HG02678 (cell line): ENCODE data around the gene ZNF398.

ENCODE experiments used
- ATAC-seq: cut with Tn5 transposase; IDR thresholded peaks from one replicate; pipeline ENCODE4 v1.9.1; 2021; ENCODE audit warnings: mild to moderate bottlenecking, moderate library complexity; ENCODE audit not compliant: unreplicated experiment

ZNF398 gene

DNA sequence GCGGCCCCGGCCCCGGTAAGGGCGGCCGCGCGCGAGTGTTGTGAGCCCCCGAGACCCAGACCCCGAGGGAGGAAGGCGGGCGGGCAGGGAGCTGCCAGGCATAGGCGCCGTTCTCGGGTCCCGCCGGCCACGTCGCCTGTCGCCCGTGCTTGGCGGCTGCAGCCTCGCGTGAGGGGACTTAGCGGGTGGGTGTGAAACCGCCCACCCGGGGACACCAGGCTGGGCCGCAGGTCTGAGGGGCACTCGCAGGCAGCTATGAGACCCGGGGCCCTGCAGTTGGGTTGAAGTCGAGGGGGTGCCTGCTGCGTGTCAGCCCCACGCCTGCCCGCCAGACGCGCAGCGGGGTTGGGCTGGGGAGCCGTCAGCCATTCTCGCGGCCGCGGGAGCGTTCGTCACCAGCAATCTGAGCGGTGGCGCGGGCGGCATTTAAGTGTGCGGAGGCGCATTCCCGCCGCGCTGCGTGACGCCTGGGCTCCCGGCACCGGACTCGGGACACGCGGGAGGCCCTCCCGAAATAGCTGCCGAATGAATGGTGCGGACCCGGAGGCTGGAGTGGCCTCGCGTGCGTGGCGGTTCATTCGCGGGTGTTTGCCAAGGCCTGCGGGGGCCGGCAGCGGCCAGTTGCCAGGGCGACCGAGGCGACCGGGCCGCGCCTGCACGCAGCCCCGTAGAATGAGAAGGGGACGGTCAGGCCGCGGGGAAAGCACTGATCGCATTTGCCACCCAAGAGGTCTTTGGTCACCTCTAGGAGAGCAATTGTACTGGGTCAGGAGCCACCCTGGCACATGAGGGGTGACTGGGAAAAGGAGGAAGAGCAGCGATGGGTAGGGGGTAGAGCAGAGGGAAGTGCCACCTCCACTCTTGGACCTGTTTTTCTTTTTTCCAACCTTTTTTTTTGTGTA lies 750 bp downstream of the ZNF398 start:
- ATAC-seq: peak; percentile 32

GRCh38 chr7:149150981-149151380 lies 3.7 kb downstream of the ZNF398 start:
- ATAC-seq: no peak

DNA sequence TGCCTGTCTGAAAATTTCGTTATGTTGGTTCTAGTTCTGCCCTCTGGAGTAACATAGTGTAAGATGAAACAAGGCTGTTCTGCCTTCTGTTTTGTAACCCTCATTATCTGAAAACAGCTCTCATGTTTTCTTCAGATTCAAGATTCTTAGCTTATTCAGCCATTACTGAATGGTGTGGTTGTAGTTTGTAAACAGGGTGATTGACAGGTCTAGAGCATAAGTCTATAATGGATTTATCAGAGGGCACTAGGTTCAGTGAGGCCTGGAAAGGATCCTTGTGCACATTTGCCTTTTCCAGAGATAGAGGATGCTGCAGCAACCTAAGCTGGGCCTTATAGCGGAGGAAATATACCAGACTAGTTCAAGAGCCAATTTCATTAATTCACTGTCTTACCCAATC lies 6.1 kb downstream of the ZNF398 start:
- ATAC-seq: no peak

GRCh38 chr7:149154056-149154455 lies 6.8 kb downstream of the ZNF398 start:
- ATAC-seq: no peak

DNA sequence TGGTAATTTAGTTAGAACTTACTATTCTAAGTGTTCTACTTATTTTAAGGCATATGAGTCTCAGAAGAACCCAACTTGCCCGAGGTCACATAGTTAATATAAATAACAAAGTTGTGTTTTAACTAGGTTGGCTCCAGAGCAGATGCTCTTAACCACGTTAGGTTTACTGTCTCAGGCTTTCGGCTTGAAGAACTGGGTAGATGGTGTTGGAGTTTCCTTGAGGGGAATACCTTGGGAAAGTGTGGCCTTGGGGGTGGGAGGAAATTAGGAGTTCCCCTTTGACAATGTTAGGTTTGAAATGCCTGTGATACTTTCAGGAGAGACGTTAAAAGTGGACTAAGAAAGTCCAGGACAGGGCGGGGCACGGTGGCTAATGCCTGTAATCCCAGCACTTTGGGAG lies 9.6 kb downstream of the ZNF398 start:
- peak; percentile 62 for ATAC-seq

- ATAC-seq: no peak
These were observed 14.1 kb downstream of the ZNF398 start for GRCh38 chr7:149161241-149161848.

- no peak for ATAC-seq
These were observed 18.9 kb downstream of the ZNF398 start for GRCh38 chr7:149166142-149166541.

- no peak for ATAC-seq
These were observed 19.5 kb downstream of the ZNF398 start for GRCh38 chr7:149166630-149167352.

DNA sequence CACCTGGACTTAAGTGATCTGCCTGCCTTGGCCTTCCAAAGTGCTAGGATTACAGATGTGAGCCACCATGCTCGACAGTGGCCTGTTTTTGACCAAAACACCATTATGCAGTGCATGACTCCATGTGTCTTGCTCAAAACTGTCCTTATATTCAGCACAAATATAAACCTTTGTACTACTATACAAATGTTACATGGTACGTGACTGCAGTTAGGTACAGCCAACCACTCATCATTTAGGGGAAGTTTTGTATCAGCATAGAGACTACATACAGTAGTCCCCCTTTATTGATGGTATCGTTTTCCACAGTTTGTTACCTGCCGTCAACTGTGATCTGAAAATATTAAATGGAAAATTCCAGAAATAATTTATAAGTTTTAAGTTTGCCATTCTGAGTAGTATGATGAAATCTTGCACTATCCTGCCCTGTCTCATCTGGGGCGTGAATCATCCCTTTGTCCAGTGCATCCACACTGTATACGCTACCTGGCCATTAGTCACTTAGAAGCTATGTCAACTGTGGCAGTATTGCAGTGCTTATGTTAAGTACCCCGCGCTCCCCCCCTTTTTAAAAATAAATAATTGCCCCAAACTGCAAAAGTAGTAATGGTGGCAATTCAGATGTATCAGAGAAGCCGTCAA lies 24.8 kb downstream of the ZNF398 start:
- no peak for ATAC-seq

- no peak for ATAC-seq
These were observed 25.3 kb downstream of the ZNF398 start for GRCh38 chr7:149172534-149172920.

DNA sequence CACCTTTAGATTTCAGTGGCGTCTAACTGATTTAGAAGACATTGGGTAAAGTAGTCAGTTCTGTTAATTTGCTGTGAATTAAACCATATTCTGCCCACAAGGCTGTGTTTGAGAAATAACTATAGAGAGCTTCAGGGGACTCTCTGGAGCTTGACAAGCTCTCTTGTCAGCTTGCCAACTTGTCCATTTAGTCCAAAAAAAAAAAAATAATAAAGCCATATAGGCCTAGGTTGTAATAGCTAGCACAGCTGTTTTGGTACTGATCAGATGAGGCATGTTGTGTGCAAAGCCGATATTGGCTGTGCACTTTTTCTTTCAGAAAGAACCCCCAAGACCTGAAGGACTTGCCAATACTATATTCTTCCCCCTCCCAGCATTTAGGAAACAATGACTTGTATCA lies 27.9 kb downstream of the ZNF398 start:
- no peak for ATAC-seq

DNA sequence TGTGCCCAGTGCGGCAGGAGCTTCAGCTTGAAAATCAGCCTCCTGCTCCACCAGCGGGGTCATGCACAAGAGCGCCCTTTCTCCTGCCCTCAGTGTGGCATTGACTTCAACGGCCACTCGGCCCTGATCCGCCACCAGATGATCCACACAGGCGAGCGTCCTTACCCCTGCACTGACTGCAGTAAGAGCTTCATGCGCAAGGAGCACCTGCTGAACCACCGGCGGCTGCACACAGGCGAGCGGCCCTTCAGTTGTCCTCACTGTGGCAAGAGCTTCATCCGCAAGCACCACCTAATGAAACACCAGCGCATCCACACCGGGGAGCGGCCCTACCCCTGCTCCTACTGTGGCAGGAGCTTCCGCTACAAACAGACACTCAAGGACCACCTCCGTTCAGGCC lies 32.0 kb downstream of the ZNF398 start:
- no peak for ATAC-seq

DNA sequence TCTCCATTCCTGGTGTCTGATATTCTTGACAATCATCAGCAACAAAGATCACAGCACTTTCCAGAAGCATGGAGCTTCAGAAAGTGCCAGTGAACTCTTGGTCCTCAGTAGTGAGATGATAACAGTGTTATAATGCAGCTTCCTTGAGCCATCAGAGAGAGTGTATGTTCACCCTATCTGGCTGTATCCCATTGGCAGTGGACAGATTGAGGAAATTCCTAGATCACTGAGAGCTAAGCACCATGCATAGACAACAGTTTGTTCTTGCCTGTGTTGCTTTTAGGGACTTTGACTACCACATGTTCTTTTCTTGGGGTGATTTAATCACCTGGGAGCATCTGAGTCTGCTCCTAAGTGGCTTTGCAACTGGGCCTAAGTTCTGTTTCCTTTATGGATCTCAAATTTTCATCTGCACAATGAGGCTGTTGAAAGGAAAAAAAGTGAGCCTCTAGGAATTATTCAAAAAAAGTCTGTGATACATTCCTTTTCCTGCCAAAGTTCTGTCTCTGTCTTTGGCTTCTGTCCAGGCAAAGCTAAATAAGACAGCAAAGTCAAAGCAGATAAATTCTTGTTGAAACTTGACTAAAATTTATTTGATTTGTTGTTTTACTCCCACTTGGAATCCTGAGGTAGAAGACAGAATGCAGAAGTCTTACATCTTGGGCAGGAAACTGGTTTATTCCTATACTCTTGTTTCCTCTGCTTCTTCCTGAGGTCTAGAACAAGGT lies 33.6 kb downstream of the ZNF398 start:
- no peak for ATAC-seq

DNA sequence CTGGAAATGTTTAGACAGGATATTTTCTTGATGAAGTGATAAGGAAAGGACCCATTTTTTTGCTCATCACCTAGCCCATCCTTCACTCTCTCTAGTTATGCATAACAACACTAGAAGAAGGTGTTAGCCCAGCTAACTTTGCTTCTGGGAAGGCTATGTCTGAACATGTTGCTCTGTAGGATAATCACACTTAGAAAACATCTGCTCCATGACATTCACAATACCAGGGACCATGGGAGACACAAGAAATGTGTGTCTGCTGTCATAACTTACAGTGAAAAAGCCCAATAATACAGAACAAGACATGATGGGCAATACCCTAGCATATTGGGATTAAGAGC lies 34.2 kb downstream of the ZNF398 start:
- no peak for ATAC-seq

- no peak for ATAC-seq
These were observed 37.0 kb downstream of the ZNF398 start for GRCh38 chr7:149184274-149184673.

DNA sequence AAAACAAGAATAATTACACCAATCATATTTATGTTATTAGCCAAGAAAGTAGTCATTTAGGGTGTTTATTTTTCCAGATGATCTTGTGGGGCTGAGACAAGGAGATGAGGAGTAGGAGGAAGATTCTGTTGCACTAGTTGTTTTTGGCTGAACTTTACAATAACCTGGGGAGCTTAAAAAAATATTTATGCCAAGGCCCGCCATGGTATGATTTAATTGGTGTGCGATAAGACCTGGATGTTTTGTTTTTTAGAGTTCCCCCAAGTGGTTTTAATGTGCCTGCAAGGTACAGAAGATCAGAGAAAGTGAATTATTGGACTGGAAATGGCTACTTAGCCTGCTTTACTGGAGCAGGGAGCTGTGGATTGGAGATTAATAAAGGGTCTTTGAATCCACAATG lies 41.0 kb downstream of the ZNF398 start:
- ATAC-seq: no peak

DNA sequence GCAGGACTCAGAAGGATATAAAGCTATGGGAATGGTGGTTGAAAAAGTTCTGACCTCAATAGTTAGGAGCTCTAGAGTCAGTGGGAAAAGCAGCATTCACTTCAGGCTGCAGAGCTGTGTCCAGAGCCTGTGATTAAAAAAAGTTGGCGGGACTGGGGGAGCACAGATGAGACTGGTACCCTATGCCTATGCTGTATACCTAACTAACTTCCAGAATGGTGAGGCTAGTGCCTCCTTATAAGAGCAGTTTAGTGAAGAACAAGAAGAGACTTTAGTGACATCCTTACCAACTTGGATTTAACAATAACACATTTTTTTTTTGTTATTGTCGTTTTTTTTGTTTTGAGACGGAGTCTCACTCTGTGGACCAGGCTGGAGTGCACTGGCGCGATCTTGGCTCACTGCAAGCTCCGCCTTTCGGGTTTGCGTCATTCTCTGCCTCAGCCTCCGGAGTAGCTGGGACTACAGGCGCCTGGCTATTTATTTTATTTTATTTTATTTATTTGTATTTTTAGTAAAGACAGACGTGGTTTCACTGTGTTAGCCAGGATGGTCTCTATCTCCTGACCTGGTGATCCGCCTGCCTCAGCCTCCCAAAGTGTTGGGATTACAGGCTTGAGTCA lies 41.5 kb downstream of the ZNF398 start:
- ATAC-seq: no peak

DNA sequence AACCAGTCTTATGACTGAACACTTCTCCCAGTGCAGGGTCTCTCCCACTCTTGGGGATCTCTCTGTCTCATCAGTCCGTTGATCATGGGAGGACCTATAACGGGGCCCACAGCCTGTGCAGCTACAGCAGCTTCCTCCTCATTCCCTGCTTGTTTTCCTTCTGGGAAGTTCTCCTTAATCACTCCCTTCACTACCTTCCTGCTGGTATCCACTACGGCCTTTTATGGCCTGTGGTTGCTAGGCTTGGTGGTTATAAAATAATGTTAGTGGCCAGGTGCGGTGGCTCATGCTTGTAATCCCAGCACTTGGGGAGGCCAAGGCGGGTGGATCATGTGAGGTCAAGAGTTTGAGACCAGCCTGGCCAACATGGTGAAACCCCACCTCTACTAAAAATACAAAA lies 44.6 kb downstream of the ZNF398 start:
- ATAC-seq: no peak

GRCh38 chr7:149194799-149195179 lies 47.5 kb downstream of the ZNF398 start:
- ATAC-seq: no peak
